Thymus (tissue), 11 donors: ENCODE results near the gene IRF3. TPM values are rescaled to one million over a fixed set of nuclear protein-coding genes. Genes with fewer than 3 reads are reported as not detected.

ENCODE experiments used
- DNase-seq, 9 donors: peaks; one replicate each; pipeline ENCODE4 v3.0.0-alpha.2; 2013; ENCODE audit warnings: low spot score in 9 of 9, low read depth in 6 of 9, missing footprints in 1 of 9
- H3K27ac ChIP-seq, 2 donors: one replicate each; pipeline ENCODE4 v1.5.1; 2013; ENCODE audit warnings: control low read depth in 1 of 2, low read depth in 1 of 2, low read length in 1 of 2, mild to moderate bottlenecking in 1 of 2, moderate library complexity in 1 of 2
- H3K27me3 ChIP-seq, 2 donors: one replicate each; pipeline ENCODE4 v1.5.1; 2013; ENCODE audit warnings: low read length in 1 of 2; ENCODE audit not compliant: control insufficient read depth in 2 of 2, insufficient read depth in 1 of 2
- H3K36me3 ChIP-seq, 2 donors: one replicate each; pipeline ENCODE4 v1.5.1; 2013; ENCODE audit warnings: low read length in 1 of 2, mild to moderate bottlenecking in 1 of 2, moderate library complexity in 1 of 2; ENCODE audit not compliant: control insufficient read depth in 2 of 2, insufficient read depth in 2 of 2
- H3K4me1 ChIP-seq, 2 donors: one replicate each; pipeline ENCODE4 v1.5.1; 2013; ENCODE audit warnings: low read length in 2 of 2; ENCODE audit not compliant: control insufficient read depth in 2 of 2, insufficient read depth in 2 of 2
- H3K4me3 ChIP-seq, 2 donors: one replicate each; pipeline ENCODE4 v1.5.1; 2013; ENCODE audit warnings: low read length in 2 of 2, control low read depth in 1 of 2, mild to moderate bottlenecking in 1 of 2
- H3K9me3 ChIP-seq, 2 donors: one replicate each; pipeline ENCODE4 v1.5.1; 2013; ENCODE audit warnings: low read length in 1 of 2, mild to moderate bottlenecking in 1 of 2; ENCODE audit not compliant: control insufficient read depth in 2 of 2, insufficient read depth in 1 of 2
- WGBS: extraction: QIAGEN DNeasy Blood & Tissue Kit; methylation state at CpG from one replicate; pipeline ENCODE4 v1.1.7; 2013; 5-methylcytosine and 5-hydroxymethylcytosine counted together
- polyA plus RNA-seq: library from polyadenylated mRNA; stranded (reverse); fragments of 200-250 nt; gene quantifications from one replicate; pipeline ENCODE4 v1.2.3, GENCODE V29; 2013
- total RNA-seq: library from RNA; stranded (reverse); fragments of 120-200 nt; gene quantifications from one replicate; pipeline ENCODE4 v1.2.4, GENCODE V29; 2013
- donor health status: healthy.

The IRF3 gene
- total and polyA plus RNA-seq, 2 donors: 83.6 to 259 TPM

GRCh38 chr19:49645592-49645991, 20.1 kb downstream of the IRF3 start:
- 98% methylated on average over 11 of the region's 11 CpGs for WGBS
- Histone ChIP-seq H3K27ac (no peak overlapping the region), H3K4me1 (peaks cover 16 to 26% of the 10 kb centered on the region in 2 donors), H3K36me3 (peaks cover 42 to 54% of the 10 kb centered on the region in 2 donors), H3K27me3 (no peaks in the 10 kb centered on the region), H3K4me3 (no peak overlapping the region), H3K9me3 (no peaks in the 10 kb centered on the region)
- no peak for DNase-seq

- no peak overlapping the region for H3K4me3 ChIP-seq
- peaks cover 16 to 40% of the 10 kb centered on the region in 2 donors for H3K4me1 ChIP-seq
- no peak for DNase-seq
- 94% methylated on average over 2 of the region's 2 CpGs for WGBS
- peaks cover 24 to 38% of the 10 kb centered on the region in 2 donors for H3K36me3 ChIP-seq
- peaks cover 5 to 14% of the 10 kb centered on the region in 2 donors for H3K27me3 ChIP-seq
- H3K9me3 ChIP-seq: no peaks in the 10 kb centered on the region
- H3K27ac ChIP-seq: no peak overlapping the region
Measured at GRCh38 chr19:49643466-49643865, 22.2 kb downstream of the IRF3 start.

- H3K27ac ChIP-seq: peak overlapping the region; percentile 47 to 75
- peaks cover 16 to 44% of the 10 kb centered on the region in 2 donors for H3K4me1 ChIP-seq
- peaks cover 7 to 22% of the 10 kb centered on the region in 2 donors for H3K27me3 ChIP-seq
- peak overlapping the region; percentile 66 to 91 for H3K4me3 ChIP-seq
- WGBS: 16% methylated on average over 5 of the region's 5 CpGs
- no peaks in the 10 kb centered on the region for H3K9me3 ChIP-seq
- H3K36me3 ChIP-seq: peaks cover 21 to 33% of the 10 kb centered on the region in 2 donors
- DNase-seq: peak in 1 of 9 donors; percentile 23
Measured at GRCh38 chr19:49642492-49643035, 23.1 kb downstream of the IRF3 start.

- H3K4me1 ChIP-seq: peaks cover 16 to 44% of the 10 kb centered on the region in 2 donors
- peak within 1 kb of the TSS; percentile 88 to 93 for H3K27ac ChIP-seq
- no peaks in the 10 kb centered on the region for H3K9me3 ChIP-seq
- peak within 1 kb of the TSS; percentile 66 to 91 for H3K4me3 ChIP-seq
- DNase-seq: peak; percentile 94 to 100 (median 98)
- WGBS: under 1% methylated on average over 87 of the region's 87 CpGs
- H3K27me3 ChIP-seq: peaks cover 7 to 28% of the 10 kb centered on the region in 2 donors
- peaks cover 14 to 26% of the 10 kb centered on the region in 2 donors for H3K36me3 ChIP-seq
Measured at GRCh38 chr19:49641688-49642491, 23.8 kb downstream of the IRF3 start, which contains the start of gene SCAF1. Gene SCAF1, plus strand, starts transcription at chr19:49642209. Its CDS starts 2,818 bp downstream, at chr19:49645027.

- peaks cover 16 to 51% of the 10 kb centered on the region in 2 donors for H3K4me1 ChIP-seq
- under 1% methylated on average over 51 of the region's 51 CpGs for WGBS
Measured at GRCh38 chr19:49640113-49640898, 25.4 kb downstream of the IRF3 start, which contains the start of gene RRAS. Gene RRAS, minus strand, starts transcription at chr19:49640143. Its CDS starts 45 bp downstream, at chr19:49640098.

GRCh38 chr19:49639401-49640112, 26.1 kb downstream of the IRF3 start:
- Histone ChIP-seq H3K4me3 (peak overlapping the region; percentile 57 to 66), H3K9me3 (no peaks in the 10 kb centered on the region), H3K4me1 (peaks cover 16 to 51% of the 10 kb centered on the region in 2 donors), H3K36me3 (peaks cover 0 to 3% of the 10 kb centered on the region in 2 donors), H3K27ac (peak overlapping the region; percentile 19 to 62), H3K27me3 (peaks cover 7 to 51% of the 10 kb centered on the region in 2 donors)
- 5% methylated on average over 31 of the region's 31 CpGs for WGBS
- DNase-seq: peak in 2 of 9 donors; percentile 14 to 15

More at GRCh38 chr19:49640113-49640898, 25.4 kb downstream of the IRF3 start, which contains the start of gene RRAS:
- DNase-seq: peak; percentile 97 to 100 (median 99)
- Histone ChIP-seq H3K27me3 (peaks cover 7 to 44% of the 10 kb centered on the region in 2 donors), H3K4me3 (peak within 1 kb of the TSS; percentile 57 to 66), H3K27ac (peak within 1 kb of the TSS; percentile 88 to 93), H3K9me3 (no peaks in the 10 kb centered on the region), H3K36me3 (peaks cover 5 to 11% of the 10 kb centered on the region in 2 donors)

GRCh38 chr19:49637821-49638738, 27.6 kb downstream of the IRF3 start:
- no peak overlapping the region for H3K4me3 ChIP-seq
- peaks cover 12 to 43% of the 10 kb centered on the region in 2 donors for H3K4me1 ChIP-seq
- H3K27me3 ChIP-seq: peaks cover 7 to 51% of the 10 kb centered on the region in 2 donors
- H3K9me3 ChIP-seq: no peaks in the 10 kb centered on the region
- no peak for DNase-seq
- 21% methylated on average over 19 of the region's 19 CpGs for WGBS
- H3K27ac ChIP-seq: peak overlapping the region in 1 of 2 donors; percentile 64
- no peaks in the 10 kb centered on the region for H3K36me3 ChIP-seq
